LHCN-M2 (cell line): ENCODE results near the gene DNAH14. TPM values are rescaled to one million over a fixed set of nuclear protein-coding genes. Genes with fewer than 3 reads are reported as not detected.
"Not testable (repeated sequence)": the region's sequence is repeated elsewhere in the genome, so short reads cannot be mapped to it uniquely, and the experiment has no call there.

Experiments used
- DNase-seq: peaks from one replicate; pipeline ENCODE4 v3.0.0-alpha.2; 2012; ENCODE audit warnings: low read depth
- total RNA-seq: library from RNA; depleted of rRNA; stranded (reverse); fragments of >200 nt; gene quantifications from 2 replicates; pipeline ENCODE4 v1.2.3, GENCODE V29; 2014

The DNAH14 gene
- total RNA-seq, 1 experiment from 2014 or later: 12.1 TPM

- no peak for DNase-seq
Measured at GRCh38 chr1:224995602-224996001, 66.1 kb downstream of the DNAH14 start.

DNA sequence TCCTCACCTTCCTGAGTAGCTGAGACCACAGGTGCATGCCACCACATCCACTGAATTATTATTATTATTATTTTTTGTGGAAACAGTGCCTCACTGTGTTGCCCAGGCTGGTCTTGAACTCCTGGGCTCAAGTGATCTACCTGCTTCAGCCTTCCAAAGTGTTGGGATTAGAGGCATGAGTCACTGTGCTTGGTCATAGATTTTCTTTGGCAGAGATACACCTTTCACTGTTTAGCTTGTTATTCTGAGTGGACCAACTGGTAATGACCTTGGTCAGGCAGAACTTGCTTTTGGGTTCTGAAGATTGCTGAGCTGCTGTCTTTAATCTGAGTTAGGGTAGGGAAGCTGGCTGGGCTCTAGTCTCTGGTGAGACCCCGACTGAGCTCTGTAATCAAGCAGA, 66.8 kb downstream of the DNAH14 start:
- DNase-seq: no peak

DNA sequence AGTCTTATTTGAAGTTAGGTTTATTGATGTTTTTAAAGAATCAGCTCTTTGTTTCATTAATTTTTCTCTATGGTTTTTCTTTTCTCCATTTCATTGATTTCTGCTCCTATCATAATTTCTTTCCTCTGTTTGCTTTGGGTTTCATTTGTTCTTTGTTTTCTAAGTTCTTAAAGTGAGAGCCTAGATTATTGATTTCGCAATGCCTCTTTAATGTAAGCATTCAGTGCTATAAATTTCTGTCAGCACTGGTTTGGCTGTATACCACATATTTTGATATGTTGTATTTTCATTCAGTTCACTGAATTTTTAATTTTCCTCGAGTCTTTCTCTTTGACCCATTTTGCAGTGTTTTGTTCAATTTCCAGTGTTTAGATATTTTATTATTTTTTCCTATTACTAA, 68.7 kb downstream of the DNAH14 start:
- no peak for DNase-seq

GRCh38 chr1:225004396-225004795, 74.9 kb downstream of the DNAH14 start:
- no peak for DNase-seq

DNA sequence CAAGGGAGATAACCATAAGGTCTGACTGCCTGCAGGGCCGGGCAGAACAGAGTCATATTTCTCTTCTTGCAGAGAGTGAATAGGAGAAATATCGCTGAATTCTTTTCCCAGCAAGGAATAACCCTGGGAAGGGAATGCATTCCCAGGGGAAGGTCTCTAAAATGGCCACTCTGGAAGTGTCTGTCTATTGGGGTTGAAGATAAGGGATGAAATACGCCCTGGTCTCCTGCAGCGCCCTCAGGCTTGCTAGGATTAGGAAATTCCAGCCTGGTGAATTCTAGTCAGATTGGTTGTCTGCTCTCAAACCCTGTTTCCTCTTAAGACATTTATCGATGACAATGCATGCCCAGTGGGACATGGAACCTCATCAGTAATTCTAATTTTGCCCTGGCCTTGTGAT, 76.9 kb downstream of the DNAH14 start:
- not testable (repeated sequence) for DNase-seq

GRCh38 chr1:225008050-225008449, 78.6 kb downstream of the DNAH14 start:
- DNase-seq: not testable (repeated sequence)

DNA sequence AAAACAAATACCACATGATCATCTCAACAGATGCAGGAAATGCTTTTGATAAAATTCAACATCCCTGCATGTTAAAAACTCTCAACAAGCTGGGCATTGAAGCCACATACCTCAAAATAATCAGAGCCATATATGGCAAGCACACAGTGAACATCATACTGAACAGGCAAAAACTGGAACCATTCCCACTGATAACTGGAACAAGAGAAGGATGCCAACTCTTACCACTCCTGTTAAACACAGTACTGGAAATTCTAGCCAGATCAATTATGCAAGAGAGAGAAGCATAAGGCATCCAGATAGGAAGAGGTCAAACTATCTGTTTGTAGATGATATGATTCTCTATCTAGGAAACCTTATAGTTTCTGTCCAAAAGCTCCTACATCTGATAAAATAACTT, 91.6 kb downstream of the DNAH14 start:
- no peak for DNase-seq

DNA sequence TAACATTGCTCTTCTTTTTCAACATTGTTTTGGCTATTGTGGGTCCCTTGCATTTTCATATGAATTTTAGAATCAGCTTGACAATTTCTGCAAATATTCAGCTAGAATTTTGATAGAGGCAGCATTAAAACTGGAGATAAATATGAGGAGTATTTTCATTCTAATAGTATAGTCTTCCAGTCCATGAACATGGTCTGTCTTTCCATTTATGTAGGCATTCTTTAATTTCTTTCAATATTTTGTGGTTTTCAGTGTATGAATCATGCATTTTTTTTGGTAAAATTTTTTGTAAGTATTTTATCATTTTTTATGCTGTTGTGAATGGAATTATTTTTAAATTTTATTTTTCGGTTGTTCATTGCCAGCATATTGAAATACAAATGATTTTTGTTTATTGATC, 97.2 kb downstream of the DNAH14 start:
- DNase-seq: peak; percentile 8

DNA sequence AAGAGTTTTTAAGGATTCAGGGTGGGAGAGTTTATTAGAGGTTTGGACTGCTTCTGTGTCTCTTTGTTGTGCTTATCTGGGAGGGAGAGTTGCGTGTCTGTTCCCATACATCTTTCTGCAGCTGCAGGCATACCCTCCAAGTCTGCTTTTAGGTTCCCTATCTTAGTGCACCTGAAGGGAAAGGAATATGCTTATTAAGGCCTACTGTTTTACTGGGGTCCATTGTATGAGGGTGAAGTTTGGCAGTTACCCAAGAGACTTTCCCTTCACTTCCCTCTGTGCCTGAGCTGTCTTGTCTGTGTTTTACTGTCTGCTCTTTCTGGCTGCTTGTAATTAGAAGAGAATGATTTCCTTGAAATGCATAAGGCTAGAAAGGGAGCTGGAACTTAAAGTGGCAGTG, 107.0 kb downstream of the DNAH14 start:
- not testable (repeated sequence) for DNase-seq

DNA sequence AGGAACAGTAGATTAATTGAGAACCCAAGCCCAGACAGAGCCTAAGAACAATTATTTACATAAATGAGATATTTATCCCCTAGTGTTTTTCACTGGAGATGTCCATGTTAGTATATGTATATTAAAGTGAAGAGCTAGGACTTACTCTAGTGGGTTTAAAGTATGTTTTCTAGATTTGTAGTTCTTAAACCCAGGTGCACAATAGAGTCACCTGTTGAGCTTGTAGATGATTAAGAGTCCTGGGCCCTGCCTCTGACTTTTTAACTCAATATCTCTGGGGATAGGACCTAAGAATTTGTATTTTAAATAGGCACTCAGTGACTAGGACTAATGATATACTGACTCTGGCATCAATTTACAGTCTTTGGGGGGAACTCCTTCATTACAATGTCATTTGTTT, 112.8 kb downstream of the DNAH14 start:
- no peak for DNase-seq

DNA sequence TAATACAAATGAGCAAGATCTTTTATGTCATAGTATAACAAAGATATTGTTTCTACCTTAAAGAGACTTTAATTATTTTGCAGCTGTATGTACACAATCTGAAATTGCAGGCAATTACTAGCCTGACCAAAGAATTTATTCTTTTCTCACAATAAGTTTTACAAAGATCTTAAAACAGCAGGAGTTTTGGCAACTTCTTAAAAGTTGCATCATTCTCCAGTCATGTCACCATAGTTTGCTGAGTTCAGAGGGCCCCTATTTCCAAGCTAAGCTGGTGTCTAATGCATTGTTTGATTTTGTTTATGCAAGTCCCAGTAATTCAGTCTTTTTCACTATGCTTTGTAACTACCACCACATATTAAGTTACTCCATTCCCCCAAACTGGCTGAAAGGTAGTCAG, 114.8 kb downstream of the DNAH14 start:
- no peak for DNase-seq

- DNase-seq: no peak
Measured at GRCh38 chr1:225049594-225049993, 120.1 kb downstream of the DNAH14 start.

GRCh38 chr1:225063722-225064121, 134.2 kb downstream of the DNAH14 start:
- DNase-seq: no peak

- no peak for DNase-seq
Measured at GRCh38 chr1:225070972-225071371, 141.5 kb downstream of the DNAH14 start.

GRCh38 chr1:225097175-225097574, 167.7 kb downstream of the DNAH14 start:
- DNase-seq: no peak

- no peak for DNase-seq
Measured at GRCh38 chr1:225111000-225111399, 181.5 kb downstream of the DNAH14 start.

- DNase-seq: no peak
Measured at GRCh38 chr1:225113265-225113664, 183.8 kb downstream of the DNAH14 start.

DNA sequence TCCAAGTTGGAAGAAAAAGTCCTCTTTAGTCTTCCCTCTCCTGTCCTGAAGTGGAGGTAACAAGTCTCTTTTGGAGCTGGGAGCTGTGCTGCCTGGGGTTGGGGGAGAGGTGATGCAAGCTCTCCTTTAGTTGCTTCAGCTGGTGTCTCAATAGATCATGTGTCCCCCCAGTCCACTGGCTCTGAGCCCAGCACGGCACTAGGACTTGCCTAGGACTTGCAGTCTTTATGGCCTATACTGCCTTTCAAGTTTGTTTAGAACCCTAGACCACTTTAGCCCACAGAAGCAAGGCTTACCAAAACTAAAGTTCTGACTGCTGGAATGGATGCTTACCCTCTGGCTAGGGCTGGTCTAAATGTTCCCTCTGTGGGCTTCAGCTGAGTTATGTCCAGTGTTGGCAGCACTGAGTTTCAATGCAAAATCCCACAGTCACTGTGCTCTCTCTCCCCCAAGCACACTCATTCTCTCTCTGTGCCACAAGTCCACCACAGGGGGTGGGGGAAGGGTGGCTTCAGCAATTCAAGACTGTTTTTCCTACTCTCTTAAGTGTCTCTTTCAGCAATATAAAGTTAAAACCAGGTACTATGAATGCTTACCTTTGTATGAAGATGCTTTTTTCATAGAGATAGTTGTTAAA, 185.0 kb downstream of the DNAH14 start:
- peak; percentile 3 for DNase-seq

- peak; percentile 26 for DNase-seq
Measured at GRCh38 chr1:225119307-225119706, 189.8 kb downstream of the DNAH14 start.

DNA sequence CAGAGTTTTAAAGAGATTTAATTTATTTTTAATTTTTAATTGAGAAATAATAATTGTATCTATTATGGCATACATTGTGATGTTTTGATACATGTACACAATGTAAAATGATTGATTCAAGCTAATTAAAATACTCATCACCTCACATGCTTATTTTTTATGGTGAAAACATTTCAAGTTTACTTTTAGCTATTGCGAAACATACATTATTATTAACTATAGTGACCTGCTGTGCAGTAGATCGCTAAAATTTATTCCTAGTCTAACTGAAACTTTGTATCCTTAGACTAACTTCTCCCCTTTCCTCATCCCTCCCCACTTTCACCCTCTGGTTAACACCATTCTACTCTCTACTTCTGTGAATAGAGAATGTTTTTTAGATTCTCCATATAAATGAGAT, 191.6 kb downstream of the DNAH14 start:
- DNase-seq: no peak

- no peak for DNase-seq
Measured at GRCh38 chr1:225131869-225132268, 202.4 kb downstream of the DNAH14 start.

- DNase-seq: no peak
Measured at GRCh38 chr1:225137976-225138375, 208.5 kb downstream of the DNAH14 start.

DNA sequence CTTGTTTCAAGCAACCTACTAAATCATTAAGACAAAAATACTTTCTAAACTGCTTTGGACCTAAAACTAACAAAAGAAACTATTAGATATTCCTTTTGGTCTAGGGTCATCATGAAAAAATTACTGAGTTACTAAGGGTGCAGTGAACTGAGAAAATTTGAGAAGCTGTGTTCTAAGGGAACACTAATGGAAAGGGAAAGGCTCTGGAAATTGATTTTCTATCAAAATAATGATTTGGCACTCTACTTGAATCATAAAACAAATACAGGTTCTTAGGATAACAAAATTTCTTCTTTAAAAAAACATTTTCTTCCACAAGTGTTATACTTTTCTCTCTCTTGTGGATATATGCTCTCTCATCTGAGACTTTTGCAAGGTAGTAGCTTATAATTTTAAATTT, 213.5 kb downstream of the DNAH14 start:
- DNase-seq: no peak

GRCh38 chr1:225146478-225146877, 217.0 kb downstream of the DNAH14 start:
- DNase-seq: peak; percentile 29
